H9 (cell line): Measurements from ENCODE around the gene SYK. TPM values are rescaled to one million over a fixed set of nuclear protein-coding genes. Genes with fewer than 3 reads are reported as not detected.

ENCODE experiments used
- DNase-seq: peaks from one replicate; pipeline ENCODE4 v3.0.0-alpha.2; 2017
- H2AFZ ChIP-seq: one replicate; pipeline ENCODE4 v1.6.1; 2013; ENCODE audit warnings: mild to moderate bottlenecking, low read length, control low read depth, moderate library complexity
- H2AK5ac ChIP-seq: 2 replicates; pipeline ENCODE4 v1.6.1; 2013; ENCODE audit warnings: low read length, control low read depth, mixed read lengths; ENCODE audit not compliant: insufficient read length
- H2BK120ac ChIP-seq: one replicate; pipeline ENCODE4 v1.6.1; 2013; ENCODE audit warnings: low read depth, mild to moderate bottlenecking, low read length, control low read depth, inconsistent platforms; ENCODE audit not compliant: poor library complexity, severe bottlenecking
- H2BK12ac ChIP-seq: 2 replicates; pipeline ENCODE4 v1.6.1; 2013; ENCODE audit warnings: low read length, control low read depth, mixed read lengths, low read depth; ENCODE audit not compliant: insufficient read length
- H2BK15ac ChIP-seq: 2 replicates; pipeline ENCODE4 v1.6.1; 2013; ENCODE audit warnings: low read depth, low read length, control low read depth
- H2BK20ac ChIP-seq: one replicate; pipeline ENCODE4 v1.6.1; 2013; ENCODE audit warnings: low read depth, mild to moderate bottlenecking, low read length, control low read depth, inconsistent platforms; ENCODE audit not compliant: poor library complexity, severe bottlenecking
- H2BK5ac ChIP-seq: 2 replicates; pipeline ENCODE4 v1.6.1; 2013; ENCODE audit warnings: low read length, control low read depth, mixed read lengths; ENCODE audit not compliant: insufficient read length
- H3K14ac ChIP-seq: 2 replicates; pipeline ENCODE4 v1.6.1; 2013; ENCODE audit warnings: low read length, control low read depth; ENCODE audit not compliant: insufficient read depth
- H3K18ac ChIP-seq: 2 replicates; pipeline ENCODE4 v1.6.1; 2013; ENCODE audit warnings: low read depth, mild to moderate bottlenecking, mixed read lengths, low read length, control low read depth; ENCODE audit not compliant: insufficient read length
- H3K23ac ChIP-seq: 2 replicates; pipeline ENCODE4 v1.6.1; 2013; ENCODE audit warnings: low read length, control low read depth, mixed read lengths, low read depth; ENCODE audit not compliant: insufficient read length
- H3K23me2 ChIP-seq: 2 replicates; pipeline ENCODE4 v1.6.1; 2013; ENCODE audit warnings: low read depth, mild to moderate bottlenecking, mixed read lengths, low read length, control low read depth; ENCODE audit not compliant: insufficient read length, poor library complexity, severe bottlenecking
- H3K27ac ChIP-seq: 2 replicates; pipeline ENCODE4 v1.5.1; 2013; ENCODE audit warnings: low read length, control low read depth, mixed read lengths, low read depth; ENCODE audit not compliant: insufficient read length
- H3K27me3 ChIP-seq: 2 replicates; pipeline ENCODE4 v1.6.1; 2013; ENCODE audit warnings: low read length, control low read depth, inconsistent platforms; ENCODE audit not compliant: insufficient read depth
- H3K4ac ChIP-seq: 2 replicates; pipeline ENCODE4 v1.6.1; 2013; ENCODE audit warnings: low read depth, mild to moderate bottlenecking, control low read depth, inconsistent platforms, low read length, moderate library complexity
- H3K4me1 ChIP-seq: 2 replicates; pipeline ENCODE4 v1.6.1; 2013; ENCODE audit warnings: low read length, control low read depth, inconsistent platforms; ENCODE audit not compliant: insufficient read depth
- H3K4me2 ChIP-seq: 2 replicates; pipeline ENCODE4 v1.6.1; 2013; ENCODE audit warnings: low read length, control low read depth, mixed read lengths; ENCODE audit not compliant: insufficient read length, insufficient read depth
- H3K56ac ChIP-seq: 2 replicates; pipeline ENCODE4 v1.6.1; 2013; ENCODE audit warnings: low read depth, mild to moderate bottlenecking, mixed read lengths, low read length, control low read depth; ENCODE audit not compliant: insufficient read length
- H3K79me1 ChIP-seq: 2 replicates; pipeline ENCODE4 v1.6.1; 2013; ENCODE audit warnings: low read depth, mild to moderate bottlenecking, moderate library complexity, low read length, control low read depth, inconsistent platforms; ENCODE audit not compliant: insufficient read depth, poor library complexity, severe bottlenecking
- H3K79me2 ChIP-seq: 2 replicates; pipeline ENCODE4 v1.6.1; 2013; ENCODE audit warnings: low read length, control low read depth, inconsistent platforms; ENCODE audit not compliant: insufficient read depth
- H3K9ac ChIP-seq: 2 replicates; pipeline ENCODE4 v1.6.1; 2013; ENCODE audit warnings: low read length, control low read depth, mixed read lengths; ENCODE audit not compliant: insufficient read length; ENCODE audit errors: extremely low read depth
- H3K9me3 ChIP-seq: one replicate; pipeline ENCODE4 v1.6.1; 2013; ENCODE audit warnings: low read depth, low read length, inconsistent platforms; ENCODE audit not compliant: control insufficient read depth
- H3T11ph ChIP-seq: one replicate; pipeline ENCODE4 v1.6.1; 2013; ENCODE audit warnings: mild to moderate bottlenecking, low read length, control low read depth, inconsistent platforms
- H4K20me1 ChIP-seq: one replicate; pipeline ENCODE4 v1.6.1; 2013; ENCODE audit not compliant: control insufficient read depth, insufficient read length, insufficient read depth
- H4K5ac ChIP-seq: 2 replicates; pipeline ENCODE4 v1.6.1; 2013; ENCODE audit warnings: low read depth, mild to moderate bottlenecking, mixed read lengths, low read length, control low read depth; ENCODE audit not compliant: insufficient read length
- H4K8ac ChIP-seq: replicated peaks from 2 replicates; pipeline ENCODE4 v1.6.1; 2013; ENCODE audit warnings: low read length, control low read depth, mixed read lengths, low read depth; ENCODE audit not compliant: insufficient read length
- H4K91ac ChIP-seq: 2 replicates; pipeline ENCODE4 v1.6.1; 2013; ENCODE audit warnings: low read depth, mild to moderate bottlenecking, moderate library complexity, mixed read lengths, low read length, control low read depth; ENCODE audit not compliant: insufficient read length
- H3K27ac Mint-ChIP-seq, 3 experiments: 2 replicates in 2 of 3; 3 replicates in 1 of 3; pipeline ENCODE4 v1.8.0; 2020 to 2021; ENCODE audit warnings: mixed read lengths in 3 of 3, mild to moderate bottlenecking in 1 of 3, moderate library complexity in 1 of 3
- H3K27me3 Mint-ChIP-seq: 2 replicates; pipeline ENCODE4 v1.8.0; 2021; ENCODE audit warnings: low read depth, mild to moderate bottlenecking, moderate library complexity, mixed read lengths
- H3K36me3 Mint-ChIP-seq, 3 experiments: 2 replicates in 2 of 3; 3 replicates in 1 of 3; pipeline ENCODE4 v1.8.0; 2020 to 2021; ENCODE audit warnings: low read depth in 3 of 3, mixed read lengths in 3 of 3; ENCODE audit not compliant: insufficient read depth in 1 of 3
- H3K4me1 Mint-ChIP-seq, 2 experiments: 2 replicates each; pipeline ENCODE4 v1.8.0; 2020; ENCODE audit warnings: mixed read lengths in 2 of 2
- H3K4me3 Mint-ChIP-seq, 2 experiments: 2 replicates in 1 of 2; 3 replicates in 1 of 2; pipeline ENCODE4 v1.8.0; 2020 to 2021; ENCODE audit warnings: mild to moderate bottlenecking in 2 of 2, mixed read lengths in 2 of 2, moderate library complexity in 1 of 2
- H3K9me3 Mint-ChIP-seq, 2 experiments: 2 replicates in 1 of 2; 3 replicates in 1 of 2; pipeline ENCODE4 v1.8.0; 2020; ENCODE audit warnings: mild to moderate bottlenecking in 2 of 2, mixed read lengths in 2 of 2, moderate library complexity in 1 of 2
- CTCF ChIP-seq: fragments of 200-600 bp; sonication (generic); conservative IDR thresholded peaks from 3 replicates; pipeline ENCODE4 v1.8.0; 2021; ENCODE audit warnings: antibody characterized with exemption, mild to moderate bottlenecking
- WGBS: extraction: QIAGEN DNeasy Blood & Tissue Kit; methylation state at CpG from one replicate; pipeline ENCODE4 v1.1.7; 2013; ENCODE audit warnings: missing lambda C conversion rate, low lambda C conversion rate, mixed read lengths; ENCODE audit not compliant: insufficient read length; ENCODE audit errors: extremely low coverage; 5-methylcytosine and 5-hydroxymethylcytosine counted together
- total RNA-seq: library from RNA; stranded (reverse); gene quantifications from 2 replicates; pipeline ENCODE4 v1.2.1, GENCODE V29; 2021

SYK gene
- total RNA-seq, 1 experiment from 2014 or later, result 7.9 TPM

DNA sequence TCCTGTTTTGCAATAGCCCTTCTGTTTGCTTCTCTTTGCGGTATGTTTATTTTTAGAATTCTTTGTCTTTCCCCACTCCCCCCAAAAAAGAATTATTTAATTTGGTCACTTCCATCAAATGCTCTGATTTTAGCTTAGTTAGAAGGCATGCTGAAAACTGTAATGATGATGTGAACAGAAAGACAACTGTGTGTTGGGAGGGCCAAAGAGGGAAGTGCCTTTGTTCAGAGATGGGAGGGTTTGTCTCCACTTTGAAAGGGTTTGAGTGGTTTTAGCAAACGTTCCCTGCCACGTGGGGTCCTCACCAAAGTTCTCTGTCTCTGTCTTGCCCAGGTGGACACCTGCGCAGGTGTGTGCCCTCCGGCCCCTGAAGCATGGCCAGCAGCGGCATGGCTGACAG is 41.9 kb downstream of the SYK start:
- Histone ChIP-seq H2AK5ac (no peak overlapping the region), H3K23ac (no peak overlapping the region), H3K14ac (no peak overlapping the region), H2BK20ac (no peak overlapping the region), H2BK120ac (no peak overlapping the region), H4K20me1 (no peaks in the 10 kb centered on the region), H3K79me2 (no peaks in the 10 kb centered on the region), H3K27me3 (no peaks in the 10 kb centered on the region), H3K4ac (no peak overlapping the region), H4K5ac (no peak overlapping the region), H3T11ph (no peak overlapping the region), H3K23me2 (no peaks in the 10 kb centered on the region), H3K4me2 (no peak overlapping the region), H3K27ac (no peak overlapping the region), H3K9me3 (no peaks in the 10 kb centered on the region), H2BK15ac (no peak overlapping the region), H2AFZ (no peak overlapping the region), H3K79me1 (no peaks in the 10 kb centered on the region), H4K8ac (no peak overlapping the region), H2BK12ac (no peak overlapping the region), H3K9ac (no peak overlapping the region), H4K91ac (no peak overlapping the region), H3K56ac (no peak overlapping the region), H2BK5ac (no peak overlapping the region), H3K18ac (no peak overlapping the region), H3K4me1 (no peaks in the 10 kb centered on the region)
- no peaks in the 10 kb centered on the region for H3K9me3 Mint-ChIP-seq
- H3K27ac Mint-ChIP-seq, result no peak overlapping the region; a peak in 1 of 7 replicates
- DNase-seq, result peak; percentile 10
- H3K4me3 Mint-ChIP-seq, result no peak overlapping the region
- H3K4me1 Mint-ChIP-seq, result no peaks in the 10 kb centered on the region
- no peaks in the 10 kb centered on the region for H3K36me3 Mint-ChIP-seq
- H3K27me3 Mint-ChIP-seq, result no peaks in the 10 kb centered on the region
- TF ChIP-seq CTCF, result no peak
- WGBS, result no CpG with 5 or more reads among the region's 6 CpGs
